H1 (cell line): ENCODE data around the gene SLC4A8. TPM values are rescaled to one million over a fixed set of nuclear protein-coding genes. Genes with fewer than 3 reads are reported as not detected.

ENCODE experiments used
- CTCF ChIA-PET: fragments of 300-600 bp; sonication (Branson Sonifier 250); formaldehyde crosslinking; loops from one replicate; lab custom pipeline; 2021; ENCODE audit not compliant: partially characterized antibody; lab: Charles Lee
- POLR2A ChIA-PET: fragments of 300-600 bp; sonication (Branson Sonifier 250); formaldehyde crosslinking; loops from one replicate; lab custom pipeline; 2021; ENCODE audit warnings: inconsistent platforms; ENCODE audit not compliant: partially characterized antibody; lab: Charles Lee
- DNase-seq, 2 experiments: peaks; one replicate each; pipeline versions ENCODE4 v3.0.0 to v3.0.0-alpha.2; 2010 to 2022; ENCODE audit warnings: low spot score in 2 of 2, low read depth in 1 of 2, mixed read lengths in 1 of 2
- FAIRE-seq: peaks from 2 replicates; lab custom pipeline; 2011; peaks lifted over from hg19 to GRCh38; lab: Jason Lieb, UNC
- H2AFZ ChIP-seq: 2 replicates; pipeline ENCODE4 v1.8.1; 2012; ENCODE audit warnings: low read length, inconsistent platforms
- H2AK5ac ChIP-seq: 2 replicates; pipeline ENCODE4 v1.6.1; 2013; ENCODE audit warnings: low read depth, low read length
- H2BK120ac ChIP-seq: replicated peaks from 2 replicates; pipeline ENCODE3; 2013; ENCODE audit warnings: low read depth, low read length, inconsistent platforms
- H2BK12ac ChIP-seq: 2 replicates; pipeline ENCODE4 v1.6.1; 2013; ENCODE audit warnings: low read depth, low read length
- H2BK15ac ChIP-seq: 2 replicates; pipeline ENCODE4 v1.6.1; 2013; ENCODE audit warnings: low read length
- H2BK20ac ChIP-seq: 2 replicates; pipeline ENCODE4 v1.6.1; 2013; ENCODE audit warnings: low read length
- H2BK5ac ChIP-seq: 2 replicates; pipeline ENCODE4 v1.6.1; 2013; ENCODE audit warnings: low read depth, low read length
- H3K14ac ChIP-seq: 2 replicates; pipeline ENCODE4 v1.6.1; 2013; ENCODE audit warnings: inconsistent platforms; ENCODE audit not compliant: insufficient read length
- H3K18ac ChIP-seq: 2 replicates; pipeline ENCODE4 v1.6.1; 2013; ENCODE audit warnings: low read length; ENCODE audit errors: extremely low read depth
- H3K23ac ChIP-seq: 2 replicates; pipeline ENCODE4 v1.6.1; 2013; ENCODE audit warnings: inconsistent platforms; ENCODE audit not compliant: insufficient read length
- H3K23me2 ChIP-seq: 2 replicates; pipeline ENCODE4 v1.6.1; 2013; ENCODE audit warnings: low read depth, low read length
- H3K27ac ChIP-seq: 2 replicates; pipeline ENCODE4 v1.6.1; 2011; ENCODE audit warnings: low read depth, low read length, inconsistent platforms
- H3K27me3 ChIP-seq, 4 experiments: replicated peaks in 1 of 4; 1 replicate in 1 of 4; 2 replicates in 3 of 4; pipeline versions ENCODE4 v1.6.1 to v1.8.1; 2011 to 2013; ENCODE audit warnings: low read length in 3 of 4, mild to moderate bottlenecking in 3 of 4, inconsistent platforms in 2 of 4, mixed read lengths in 2 of 4, moderate library complexity in 1 of 4; ENCODE audit not compliant: control insufficient read depth in 3 of 4, insufficient read depth in 3 of 4; ENCODE audit errors: extremely low read depth in 1 of 4
- H3K36me3 ChIP-seq, 4 experiments: 2 replicates each; pipeline versions ENCODE4 v1.6.1 to v1.8.1; 2011 to 2013; ENCODE audit warnings: mild to moderate bottlenecking in 4 of 4, low read length in 3 of 4, moderate library complexity in 2 of 4, control low read depth in 1 of 4, inconsistent platforms in 1 of 4; ENCODE audit not compliant: insufficient read depth in 4 of 4, control insufficient read depth in 2 of 4
- H3K4ac ChIP-seq: replicated peaks from 2 replicates; pipeline ENCODE3; 2013; ENCODE audit warnings: low read length, low read depth, mixed read lengths, inconsistent platforms; ENCODE audit not compliant: insufficient read length
- H3K4me1 ChIP-seq, 4 experiments: replicated peaks in 1 of 4; 1 replicate in 1 of 4; 2 replicates in 3 of 4; pipeline versions ENCODE4 v1.6.1 to v1.8.1; 2011 to 2013; ENCODE audit warnings: low read length in 3 of 4, inconsistent platforms in 2 of 4, mixed read lengths in 1 of 4; ENCODE audit not compliant: insufficient read depth in 4 of 4, control insufficient read depth in 3 of 4
- H3K4me2 ChIP-seq, 2 experiments: 2 replicates each; pipeline versions ENCODE4 v1.6.1 to v1.8.1; 2011 to 2013; ENCODE audit warnings: low read depth in 2 of 2, low read length in 2 of 2, control low read depth in 1 of 2, inconsistent platforms in 1 of 2, mild to moderate bottlenecking in 1 of 2; ENCODE audit not compliant: insufficient read depth in 1 of 2
- H3K4me3 ChIP-seq, 4 experiments: fragments of 200-600, 300-600 bp in 1 of 4; sonication (generic), shearing (Covaris generic), sonication (Bioruptor Twin) in 1 of 4; 2 replicates each; pipeline versions ENCODE4 v1.5.1 to v1.8.1; 2011 to 2016; ENCODE audit warnings: low read length in 4 of 4, low read depth in 3 of 4, control low read depth in 2 of 4, inconsistent platforms in 2 of 4, mild to moderate bottlenecking in 2 of 4, mixed read lengths in 1 of 4, moderate library complexity in 1 of 4; ENCODE audit not compliant: insufficient read depth in 2 of 4; ENCODE audit errors: extremely low read depth in 1 of 4
- H3K56ac ChIP-seq: replicated peaks from 2 replicates; pipeline ENCODE3; 2013; ENCODE audit warnings: low read depth, mild to moderate bottlenecking, mixed read lengths, low read length, inconsistent platforms; ENCODE audit not compliant: insufficient read length
- H3K79me1 ChIP-seq: 2 replicates; pipeline ENCODE4 v1.6.1; 2013; ENCODE audit warnings: low read depth, low read length, control low read depth
- H3K79me2 ChIP-seq, 2 experiments: 2 replicates each; pipeline versions ENCODE4 v1.6.1 to v1.8.1; 2012 to 2013; ENCODE audit warnings: low read length in 2 of 2, mild to moderate bottlenecking in 2 of 2, inconsistent platforms in 1 of 2; ENCODE audit not compliant: insufficient read depth in 2 of 2, control insufficient read depth in 1 of 2
- H3K9ac ChIP-seq, 4 experiments: replicated peaks in 1 of 4; 1 replicate in 1 of 4; 2 replicates in 3 of 4; pipeline versions ENCODE4 v1.6.1 to v1.8.1; 2011 to 2013; ENCODE audit warnings: low read depth in 3 of 4, low read length in 3 of 4, control low read depth in 2 of 4, mild to moderate bottlenecking in 2 of 4, moderate library complexity in 2 of 4, inconsistent platforms in 1 of 4; ENCODE audit errors: extremely low read depth in 1 of 4
- H3K9me3 ChIP-seq, 2 experiments: 2 replicates each; pipeline versions ENCODE4 v1.6.1 to v1.8.1; 2012 to 2013; ENCODE audit warnings: mild to moderate bottlenecking in 2 of 2, moderate library complexity in 2 of 2, control low read depth in 1 of 2, inconsistent platforms in 1 of 2, low read depth in 1 of 2, low read length in 1 of 2, mixed read lengths in 1 of 2; ENCODE audit not compliant: insufficient read depth in 2 of 2
- H4K20me1 ChIP-seq, 2 experiments: replicated peaks in 1 of 2; 2 replicates each; pipeline versions ENCODE3 to v1.8.1; 2011 to 2013; ENCODE audit warnings: inconsistent platforms in 2 of 2, low read length in 2 of 2, mild to moderate bottlenecking in 1 of 2; ENCODE audit not compliant: insufficient read depth in 2 of 2, control insufficient read depth in 1 of 2
- H4K5ac ChIP-seq: 2 replicates; pipeline ENCODE4 v1.6.1; 2013; ENCODE audit warnings: low read length, low read depth, mixed read lengths, inconsistent platforms; ENCODE audit not compliant: insufficient read length
- H4K8ac ChIP-seq: 2 replicates; pipeline ENCODE4 v1.8.0; 2013; ENCODE audit warnings: mild to moderate bottlenecking, moderate library complexity, low read length, inconsistent platforms; ENCODE audit not compliant: insufficient read depth; ENCODE audit errors: extremely low read depth
- H4K91ac ChIP-seq: replicated peaks from 2 replicates; pipeline ENCODE3; 2013; ENCODE audit warnings: low read length, mixed read lengths, inconsistent platforms; ENCODE audit not compliant: insufficient read length
- CTCF ChIP-seq, 3 experiments: IDR thresholded peaks; 1 replicate in 2 of 3; 2 replicates in 1 of 3; pipeline versions ENCODE4 v1.5.1 to v1.6.1; 2011; ENCODE audit warnings: low read length in 3 of 3, mild to moderate bottlenecking in 3 of 3, inconsistent platforms in 2 of 3, low read depth in 1 of 3, moderate library complexity in 1 of 3; ENCODE audit not compliant: insufficient read depth in 1 of 3; ENCODE audit errors: control extremely low read depth in 1 of 3
- JUN ChIP-seq: IDR thresholded peaks from 2 replicates; pipeline ENCODE4 v1.6.1; 2011; ENCODE audit warnings: low read depth, mild to moderate bottlenecking, improper control_type of control experiment, low read length
- POLR2A ChIP-seq, 2 experiments: IDR thresholded peaks; 1 replicate in 1 of 2; 2 replicates in 1 of 2; pipeline ENCODE4 v1.6.1; 2011; ENCODE audit warnings: low read depth in 2 of 2, low read length in 2 of 2, mild to moderate bottlenecking in 2 of 2; ENCODE audit errors: control extremely low read depth in 1 of 2
- WGBS, 2 experiments: shearing (Covaris generic) in 1 of 2; methylation state at CpG; one replicate each; pipeline versions ENCODE4 v1.1.6 to v1.1.7; 2013 to 2015; ENCODE audit warnings: low lambda C conversion rate in 2 of 2, mixed read lengths in 2 of 2, inconsistent platforms in 1 of 2, low coverage in 1 of 2, missing lambda C conversion rate in 1 of 2; ENCODE audit not compliant: insufficient replicate concordance in 2 of 2, insufficient coverage in 1 of 2, insufficient read length in 1 of 2; ENCODE audit errors: extremely low coverage in 1 of 2, missing lambda C conversion rate in 1 of 2; 5-methylcytosine and 5-hydroxymethylcytosine counted together
- polyA plus RNA-seq, 7 experiments: library from polyadenylated mRNA; depleted of rRNA in 3 of 7; stranded (reverse) in 5 of 7; unstranded in 2 of 7; fragments of >200 nt in 5 of 7; fragments of 200-250 nt in 2 of 7; gene quantifications; 1 replicate in 5 of 7; 2 replicates in 1 of 7; 4 replicates in 1 of 7; pipeline versions ENCODE4 v1.2.1 to v1.2.3, GENCODE V29; 2011 to 2013; ENCODE audit warnings: missing spikeins in 2 of 7, mixed read lengths in 2 of 7
- total RNA-seq: library from RNA; stranded (reverse); fragmentation: NEBNext Ultra II Directional; extraction: Animal tissue kit (Norgen Biotek cat#: 25700); gene quantifications from 2 replicates; pipeline ENCODE4 v1.2.1, GENCODE V29; 2021

SLC4A8 gene
- total and polyA plus RNA-seq, 2 of the 8 experiments (the other 6 are each of a cell fraction or from before 2014, with no cell fraction given): 11.2 to 13.4 TPM

GRCh38 chr12:51415931-51416330, 8.7 kb upstream of the SLC4A8 start:
- Histone ChIP-seq H3K27ac (no peak overlapping the region), H3K9ac (no peak overlapping the region), H3K18ac (no peak overlapping the region), H3K4me2 (no peak overlapping the region), H2AK5ac (no peak overlapping the region), H2BK12ac (no peak overlapping the region), H3K79me2 (no peaks in the 10 kb centered on the region), H2BK120ac (no peak overlapping the region), H4K5ac (no peak overlapping the region), H2AFZ (no peak overlapping the region), H2BK5ac (no peak overlapping the region), H3K23ac (no peak overlapping the region), H3K4ac (no peak overlapping the region), H3K9me3 (no peaks in the 10 kb centered on the region), H3K4me3 (no peak overlapping the region), H3K23me2 (no peaks in the 10 kb centered on the region), H2BK20ac (no peak overlapping the region), H4K91ac (no peak overlapping the region), H3K14ac (no peak overlapping the region), H3K79me1 (no peaks in the 10 kb centered on the region), H4K20me1 (peaks cover 0 to 1% of the 10 kb centered on the region in 2 experiments), H2BK15ac (no peak overlapping the region), H3K56ac (no peak overlapping the region), H3K4me1 (peaks cover 0 to 8% (median 5%) of the 10 kb centered on the region in 4 experiments; a peak in 4 of 7 replicates), H4K8ac (no peak overlapping the region), H3K36me3 (no peaks in the 10 kb centered on the region), H3K27me3 (no peaks in the 10 kb centered on the region)
- FAIRE-seq: no peak
- TF ChIP-seq JUN: no peak
- no peak for TF ChIP-seq CTCF (IDR thresholded peaks at IDR 0.05; ENCODE audit: control extremely low read depth in 1 of 3, insufficient read depth in 1 of 3, low read depth in 1 of 3, low read length in 3 of 3)
- TF ChIP-seq POLR2A (IDR thresholded peaks at IDR 0.05; ENCODE audit: control extremely low read depth in 1 of 2, low read depth in 2 of 2, low read length in 2 of 2): no peak
- CTCF ChIA-PET: interaction anchor here (1.8 to 13.5 kb wide), 3 partner anchors 13 to 116 kb away, joined by 5 to 137 read pairs (median 119); no protein-coding TSS in a partner anchor
- POLR2A ChIA-PET: no interaction called here
- 88% methylated on average over 1 of the region's 1 CpG; no CpG with 5 or more reads in 1 of the 2 experiments for WGBS, 2 experiments
- DNase-seq: no peak
